H9 (cell line): Measurements from ENCODE around the gene GRK1. TPM values are rescaled to one million over a fixed set of nuclear protein-coding genes. Genes with fewer than 3 reads are reported as not detected.

Experiments
- DNase-seq: peaks from one replicate; pipeline ENCODE4 v3.0.0-alpha.2; 2017
- H2AFZ ChIP-seq: one replicate; pipeline ENCODE4 v1.6.1; 2013; ENCODE audit warnings: mild to moderate bottlenecking, low read length, control low read depth, moderate library complexity
- H2AK5ac ChIP-seq: 2 replicates; pipeline ENCODE4 v1.6.1; 2013; ENCODE audit warnings: low read length, control low read depth, mixed read lengths; ENCODE audit not compliant: insufficient read length
- H2BK120ac ChIP-seq: one replicate; pipeline ENCODE4 v1.6.1; 2013; ENCODE audit warnings: low read depth, mild to moderate bottlenecking, low read length, control low read depth, inconsistent platforms; ENCODE audit not compliant: poor library complexity, severe bottlenecking
- H2BK12ac ChIP-seq: 2 replicates; pipeline ENCODE4 v1.6.1; 2013; ENCODE audit warnings: low read length, control low read depth, mixed read lengths, low read depth; ENCODE audit not compliant: insufficient read length
- H2BK15ac ChIP-seq: 2 replicates; pipeline ENCODE4 v1.6.1; 2013; ENCODE audit warnings: low read depth, low read length, control low read depth
- H2BK20ac ChIP-seq: one replicate; pipeline ENCODE4 v1.6.1; 2013; ENCODE audit warnings: low read depth, mild to moderate bottlenecking, low read length, control low read depth, inconsistent platforms; ENCODE audit not compliant: poor library complexity, severe bottlenecking
- H2BK5ac ChIP-seq: 2 replicates; pipeline ENCODE4 v1.6.1; 2013; ENCODE audit warnings: low read length, control low read depth, mixed read lengths; ENCODE audit not compliant: insufficient read length
- H3K14ac ChIP-seq: 2 replicates; pipeline ENCODE4 v1.6.1; 2013; ENCODE audit warnings: low read length, control low read depth; ENCODE audit not compliant: insufficient read depth
- H3K18ac ChIP-seq: 2 replicates; pipeline ENCODE4 v1.6.1; 2013; ENCODE audit warnings: low read depth, mild to moderate bottlenecking, mixed read lengths, low read length, control low read depth; ENCODE audit not compliant: insufficient read length
- H3K23ac ChIP-seq: 2 replicates; pipeline ENCODE4 v1.6.1; 2013; ENCODE audit warnings: low read length, control low read depth, mixed read lengths, low read depth; ENCODE audit not compliant: insufficient read length
- H3K23me2 ChIP-seq: 2 replicates; pipeline ENCODE4 v1.6.1; 2013; ENCODE audit warnings: low read depth, mild to moderate bottlenecking, mixed read lengths, low read length, control low read depth; ENCODE audit not compliant: insufficient read length, poor library complexity, severe bottlenecking
- H3K27ac ChIP-seq: 2 replicates; pipeline ENCODE4 v1.5.1; 2013; ENCODE audit warnings: low read length, control low read depth, mixed read lengths, low read depth; ENCODE audit not compliant: insufficient read length
- H3K27me3 ChIP-seq: 2 replicates; pipeline ENCODE4 v1.6.1; 2013; ENCODE audit warnings: low read length, control low read depth, inconsistent platforms; ENCODE audit not compliant: insufficient read depth
- H3K4ac ChIP-seq: 2 replicates; pipeline ENCODE4 v1.6.1; 2013; ENCODE audit warnings: low read depth, mild to moderate bottlenecking, control low read depth, inconsistent platforms, low read length, moderate library complexity
- H3K4me1 ChIP-seq: 2 replicates; pipeline ENCODE4 v1.6.1; 2013; ENCODE audit warnings: low read length, control low read depth, inconsistent platforms; ENCODE audit not compliant: insufficient read depth
- H3K4me2 ChIP-seq: 2 replicates; pipeline ENCODE4 v1.6.1; 2013; ENCODE audit warnings: low read length, control low read depth, mixed read lengths; ENCODE audit not compliant: insufficient read length, insufficient read depth
- H3K56ac ChIP-seq: 2 replicates; pipeline ENCODE4 v1.6.1; 2013; ENCODE audit warnings: low read depth, mild to moderate bottlenecking, mixed read lengths, low read length, control low read depth; ENCODE audit not compliant: insufficient read length
- H3K79me1 ChIP-seq: 2 replicates; pipeline ENCODE4 v1.6.1; 2013; ENCODE audit warnings: low read depth, mild to moderate bottlenecking, moderate library complexity, low read length, control low read depth, inconsistent platforms; ENCODE audit not compliant: insufficient read depth, poor library complexity, severe bottlenecking
- H3K79me2 ChIP-seq: 2 replicates; pipeline ENCODE4 v1.6.1; 2013; ENCODE audit warnings: low read length, control low read depth, inconsistent platforms; ENCODE audit not compliant: insufficient read depth
- H3K9ac ChIP-seq: 2 replicates; pipeline ENCODE4 v1.6.1; 2013; ENCODE audit warnings: low read length, control low read depth, mixed read lengths; ENCODE audit not compliant: insufficient read length; ENCODE audit errors: extremely low read depth
- H3K9me3 ChIP-seq: one replicate; pipeline ENCODE4 v1.6.1; 2013; ENCODE audit warnings: low read depth, low read length, inconsistent platforms; ENCODE audit not compliant: control insufficient read depth
- H3T11ph ChIP-seq: one replicate; pipeline ENCODE4 v1.6.1; 2013; ENCODE audit warnings: mild to moderate bottlenecking, low read length, control low read depth, inconsistent platforms
- H4K20me1 ChIP-seq: one replicate; pipeline ENCODE4 v1.6.1; 2013; ENCODE audit not compliant: control insufficient read depth, insufficient read length, insufficient read depth
- H4K5ac ChIP-seq: 2 replicates; pipeline ENCODE4 v1.6.1; 2013; ENCODE audit warnings: low read depth, mild to moderate bottlenecking, mixed read lengths, low read length, control low read depth; ENCODE audit not compliant: insufficient read length
- H4K8ac ChIP-seq: replicated peaks from 2 replicates; pipeline ENCODE4 v1.6.1; 2013; ENCODE audit warnings: low read length, control low read depth, mixed read lengths, low read depth; ENCODE audit not compliant: insufficient read length
- H4K91ac ChIP-seq: 2 replicates; pipeline ENCODE4 v1.6.1; 2013; ENCODE audit warnings: low read depth, mild to moderate bottlenecking, moderate library complexity, mixed read lengths, low read length, control low read depth; ENCODE audit not compliant: insufficient read length
- H3K27ac Mint-ChIP-seq, 3 experiments: 2 replicates in 2 of 3; 3 replicates in 1 of 3; pipeline ENCODE4 v1.8.0; 2020 to 2021; ENCODE audit warnings: mixed read lengths in 3 of 3, mild to moderate bottlenecking in 1 of 3, moderate library complexity in 1 of 3
- H3K27me3 Mint-ChIP-seq: 2 replicates; pipeline ENCODE4 v1.8.0; 2021; ENCODE audit warnings: low read depth, mild to moderate bottlenecking, moderate library complexity, mixed read lengths
- H3K36me3 Mint-ChIP-seq, 3 experiments: 2 replicates in 2 of 3; 3 replicates in 1 of 3; pipeline ENCODE4 v1.8.0; 2020 to 2021; ENCODE audit warnings: low read depth in 3 of 3, mixed read lengths in 3 of 3; ENCODE audit not compliant: insufficient read depth in 1 of 3
- H3K4me1 Mint-ChIP-seq, 2 experiments: 2 replicates each; pipeline ENCODE4 v1.8.0; 2020; ENCODE audit warnings: mixed read lengths in 2 of 2
- H3K4me3 Mint-ChIP-seq, 2 experiments: 2 replicates in 1 of 2; 3 replicates in 1 of 2; pipeline ENCODE4 v1.8.0; 2020 to 2021; ENCODE audit warnings: mild to moderate bottlenecking in 2 of 2, mixed read lengths in 2 of 2, moderate library complexity in 1 of 2
- H3K9me3 Mint-ChIP-seq, 2 experiments: 2 replicates in 1 of 2; 3 replicates in 1 of 2; pipeline ENCODE4 v1.8.0; 2020; ENCODE audit warnings: mild to moderate bottlenecking in 2 of 2, mixed read lengths in 2 of 2, moderate library complexity in 1 of 2
- CTCF ChIP-seq: fragments of 200-600 bp; sonication (generic); conservative IDR thresholded peaks from 3 replicates; pipeline ENCODE4 v1.8.0; 2021; ENCODE audit warnings: antibody characterized with exemption, mild to moderate bottlenecking
- WGBS: extraction: QIAGEN DNeasy Blood & Tissue Kit; methylation state at CpG from one replicate; pipeline ENCODE4 v1.1.7; 2013; ENCODE audit warnings: missing lambda C conversion rate, low lambda C conversion rate, mixed read lengths; ENCODE audit not compliant: insufficient read length; ENCODE audit errors: extremely low coverage; 5-methylcytosine and 5-hydroxymethylcytosine counted together
- total RNA-seq: library from RNA; stranded (reverse); gene quantifications from 2 replicates; pipeline ENCODE4 v1.2.1, GENCODE V29; 2021

The GRK1 gene
- total RNA-seq, 1 experiment from 2014 or later = 0.31 TPM

GRCh38 chr13:113641426-113641825 is 25.6 kb upstream of the GRK1 start:
- H3K4ac ChIP-seq = no peak overlapping the region
- H3K27ac Mint-ChIP-seq = no peak overlapping the region; a peak in 1 of 7 replicates
- H2BK15ac ChIP-seq = no peak overlapping the region
- no peak overlapping the region for H4K8ac ChIP-seq
- no peak overlapping the region for H4K91ac ChIP-seq
- peaks cover 10% of the 10 kb centered on the region for H3K9me3 ChIP-seq
- no peak overlapping the region for H3K14ac ChIP-seq
- no peaks in the 10 kb centered on the region for H3K79me2 ChIP-seq
- H3K4me3 Mint-ChIP-seq = no peak overlapping the region
- no peak overlapping the region for H3K9ac ChIP-seq
- H2BK5ac ChIP-seq = no peak overlapping the region
- H3K4me1 ChIP-seq = no peaks in the 10 kb centered on the region
- H2AK5ac ChIP-seq = no peak overlapping the region
- no peak overlapping the region for H4K5ac ChIP-seq
- no peaks in the 10 kb centered on the region for H4K20me1 ChIP-seq
- no peak overlapping the region for H2BK12ac ChIP-seq
- H3K4me1 Mint-ChIP-seq = no peaks in the 10 kb centered on the region
- no peak overlapping the region for H3K4me2 ChIP-seq
- peaks cover 9% of the 10 kb centered on the region for H3K27me3 Mint-ChIP-seq
- no peak overlapping the region for H2BK120ac ChIP-seq
- no peaks in the 10 kb centered on the region for H3K23me2 ChIP-seq
- H3K27me3 ChIP-seq = no peaks in the 10 kb centered on the region
- DNase-seq = no peak
- no CpG with 5 or more reads among the region's 7 CpGs for WGBS
- H3T11ph ChIP-seq = no peak overlapping the region
- H3K79me1 ChIP-seq = no peaks in the 10 kb centered on the region
- no peak overlapping the region for H2AFZ ChIP-seq
- peaks cover 48 to 87% (median 87%) of the 10 kb centered on the region in 3 experiments; a peak in 6 of 7 replicates for H3K36me3 Mint-ChIP-seq
- H3K18ac ChIP-seq = no peak overlapping the region
- H3K27ac ChIP-seq = no peak overlapping the region
- H2BK20ac ChIP-seq = no peak overlapping the region
- peaks cover 0 to 62% of the 10 kb centered on the region in 2 experiments; a peak in 3 of 5 replicates for H3K9me3 Mint-ChIP-seq
- no peak overlapping the region for H3K56ac ChIP-seq
- TF ChIP-seq CTCF = no peak
- no peak overlapping the region for H3K23ac ChIP-seq
